Common myeloid progenitor, CD34-positive (primary cell): ENCODE results near the gene C3orf18. TPM values are rescaled to one million over a fixed set of nuclear protein-coding genes. Genes with fewer than 3 reads are reported as not detected.

ENCODE experiments used
- CTCF ChIA-PET: fragments of 350-600 bp; sonication (Branson Sonifier 250); formaldehyde crosslinking; loops from one replicate; lab custom pipeline; 2021; ENCODE audit warnings: antibody characterized with exemption; lab: Charles Lee
- POLR2A ChIA-PET: fragments of 350-600 bp; sonication (Branson Sonifier 250); formaldehyde crosslinking; loops from one replicate; lab custom pipeline; 2021; ENCODE audit warnings: antibody characterized with exemption; lab: Charles Lee
- DNase-seq, 3 donors: peaks; one replicate each; pipeline versions ENCODE4 v3.0.0 to v3.0.0-alpha.2; 2013
- H3K27ac ChIP-seq, 2 experiments: 1 replicate in 1 of 2; 2 replicates in 1 of 2; pipeline ENCODE4 v1.7.0; 2013; ENCODE audit warnings: inconsistent platforms in 2 of 2, low read length in 2 of 2, mild to moderate bottlenecking in 2 of 2, low read depth in 1 of 2, moderate library complexity in 1 of 2; ENCODE audit not compliant: severe bottlenecking in 2 of 2, insufficient read depth in 1 of 2, poor library complexity in 1 of 2
- H3K27me3 ChIP-seq, 5 experiments: replicated peaks in 2 of 5; 1 replicate in 3 of 5; 2 replicates in 2 of 5; pipeline versions ENCODE4 v1.6.1 to v1.7.0; 2013; ENCODE audit warnings: low read length in 4 of 5, mild to moderate bottlenecking in 2 of 5, moderate library complexity in 2 of 5, inconsistent platforms in 1 of 5; ENCODE audit not compliant: insufficient read depth in 5 of 5, control insufficient read depth in 4 of 5
- H3K36me3 ChIP-seq, 4 experiments: 1 replicate in 2 of 4; 2 replicates in 2 of 4; pipeline versions ENCODE4 v1.6.1 to v1.7.0; 2013; ENCODE audit warnings: low read length in 3 of 4, control low read depth in 1 of 4, mild to moderate bottlenecking in 1 of 4; ENCODE audit not compliant: control insufficient read depth in 4 of 4, insufficient read depth in 4 of 4
- H3K4me1 ChIP-seq, 4 experiments: 1 replicate in 3 of 4; 2 replicates in 1 of 4; pipeline versions ENCODE4 v1.6.1 to v1.7.1; 2013; ENCODE audit warnings: low read length in 3 of 4, mild to moderate bottlenecking in 3 of 4, control low read depth in 1 of 4, inconsistent platforms in 1 of 4, moderate library complexity in 1 of 4; ENCODE audit not compliant: control insufficient read depth in 4 of 4, insufficient read depth in 4 of 4; ENCODE audit errors: control extremely low read depth in 1 of 4
- H3K4me3 ChIP-seq, 7 experiments: 1 replicate in 4 of 7; 2 replicates in 3 of 7; pipeline versions ENCODE4 v1.5.1 to v1.7.0; 2013; ENCODE audit warnings: mild to moderate bottlenecking in 7 of 7, low read length in 6 of 7, moderate library complexity in 6 of 7, inconsistent platforms in 2 of 7, low read depth in 2 of 7, control low read depth in 1 of 7; ENCODE audit not compliant: insufficient read depth in 4 of 7, control insufficient read depth in 1 of 7; ENCODE audit errors: extremely low read depth in 1 of 7
- H3K9me3 ChIP-seq, 5 experiments: 1 replicate in 4 of 5; 2 replicates in 1 of 5; pipeline versions ENCODE4 v1.6.1 to v1.7.1; 2013; ENCODE audit warnings: low read length in 4 of 5, mild to moderate bottlenecking in 2 of 5, inconsistent platforms in 1 of 5, low read depth in 1 of 5, moderate library complexity in 1 of 5; ENCODE audit not compliant: control insufficient read depth in 4 of 5, insufficient read depth in 2 of 5; ENCODE audit errors: control extremely low read depth in 1 of 5
- WGBS: methylation state at CpG from one replicate; pipeline ENCODE4 v1.1.5; 2013; ENCODE audit not compliant: insufficient coverage; 5-methylcytosine and 5-hydroxymethylcytosine counted together
- polyA plus RNA-seq: library from polyadenylated mRNA; unstranded; fragments of 120-200 nt; gene quantifications from one replicate; pipeline ENCODE4 v1.2.1, GENCODE V29; 2013

C3orf18 gene
- 7.4 TPM for polyA plus RNA-seq

GRCh38 chr3:50567386-50568167, at the start of gene C3orf18:
C3orf18 (minus strand) TSS chr3:50567747; CDS start chr3:50565699, 2,048 bp downstream.
- peak; percentile 90 to 96 (median 95) for DNase-seq
- H3K27me3 ChIP-seq: peaks cover 0 to 4% (median 0%) of the 10 kb centered on the region in 5 experiments
- peak within 1 kb of the TSS in 1 of 2 experiments; percentile 80 for H3K27ac ChIP-seq
- POLR2A ChIA-PET: interaction anchor here (0.5 to 0.8 kb wide), 2 partner anchors 18 to 812 kb away, joined by 3 read pairs; no protein-coding TSS in a partner anchor
- CTCF ChIA-PET: interaction anchor here (0.9 to 18.0 kb wide), 4 partner anchors 22 to 86 kb away, joined by 3 to 799 read pairs (median 104); partner anchors contain the start of genes CISH and MAPKAPK3
- WGBS: 2% methylated on average over 48 of the region's 53 CpGs
- peak within 1 kb of the TSS; percentile 42 to 98 (median 91) for H3K4me3 ChIP-seq
- peaks cover 7 to 42% (median 36%) of the 10 kb centered on the region in 4 experiments for H3K4me1 ChIP-seq
- H3K9me3 ChIP-seq: no peaks in the 10 kb centered on the region
- peaks cover 0 to 4% (median 0%) of the 10 kb centered on the region in 4 experiments for H3K36me3 ChIP-seq

- CTCF ChIA-PET: interaction anchor here (0.7 to 40.1 kb wide), 30 partner anchors 9 to 1000 kb away, joined by 3 to 799 read pairs (median 4); partner anchors contain the start of genes C3orf18 and HEMK1
- WGBS: 0% methylated on average over 10 of the region's 22 CpGs
- Histone ChIP-seq H3K4me3 (peak overlapping the region; percentile 50 to 83 (median 69)), H3K4me1 (peaks cover 19 to 76% (median 72%) of the 10 kb centered on the region in 4 experiments), H3K9me3 (no peaks in the 10 kb centered on the region), H3K27me3 (no peaks in the 10 kb centered on the region), H3K36me3 (peaks cover 0 to 22% (median 0%) of the 10 kb centered on the region in 4 experiments), H3K27ac (peak overlapping the region; percentile 25 to 38)
- POLR2A ChIA-PET: interaction anchor here (1.4 to 2.2 kb wide), 3 partner anchors 36 to 768 kb away, joined by 5 to 10 read pairs (median 6); partner anchors contain the start of genes HEMK1 and MANF
- peak; percentile 90 to 96 (median 96) for DNase-seq
These were observed 49.2 kb upstream of the C3orf18 start for GRCh38 chr3:50616770-50617095.

GRCh38 chr3:50616003-50616769, 48.6 kb upstream of the C3orf18 start:
- Histone ChIP-seq H3K27me3 (no peaks in the 10 kb centered on the region), H3K4me3 (peak overlapping the region; percentile 50 to 83 (median 69)), H3K4me1 (peaks cover 19 to 72% (median 68%) of the 10 kb centered on the region in 4 experiments), H3K9me3 (no peaks in the 10 kb centered on the region), H3K36me3 (peaks cover 0 to 20% (median 0%) of the 10 kb centered on the region in 4 experiments), H3K27ac (peak overlapping the region; percentile 25 to 38)
- ChIA-PET CTCF (interaction anchor here (0.7 to 40.1 kb wide), 42 partner anchors 8 to 1001 kb away, joined by 3 to 799 read pairs (median 4); partner anchors contain the start of genes C3orf18 and HEMK1), POLR2A (interaction anchor here (1.4 to 2.2 kb wide), 3 partner anchors 36 to 769 kb away, joined by 5 to 10 read pairs (median 6); partner anchors contain the start of genes HEMK1 and MANF)
- peak; percentile 82 to 89 (median 87) for DNase-seq
- WGBS: under 1% methylated on average over 23 of the region's 24 CpGs

- Histone ChIP-seq H3K27ac (no peak overlapping the region), H3K4me3 (no peak overlapping the region), H3K36me3 (peaks cover 0 to 20% (median 0%) of the 10 kb centered on the region in 4 experiments), H3K9me3 (no peaks in the 10 kb centered on the region), H3K4me1 (peaks cover 18 to 72% (median 67%) of the 10 kb centered on the region in 4 experiments), H3K27me3 (no peaks in the 10 kb centered on the region)
- ChIA-PET POLR2A (no interaction called here), CTCF (interaction anchor here (0.8 to 40.1 kb wide), 26 partner anchors 10 to 820 kb away, joined by 3 to 799 read pairs (median 9); partner anchors contain the start of genes C3orf18 and HEMK1)
- WGBS: 100% methylated on average over 1 of the region's 1 CpG
- no peak for DNase-seq
These were observed 47.6 kb upstream of the C3orf18 start for GRCh38 chr3:50615190-50615589.

- no peaks in the 10 kb centered on the region for H3K9me3 ChIP-seq
- WGBS: 54% methylated on average over 5 of the region's 6 CpGs
- H3K27me3 ChIP-seq: no peaks in the 10 kb centered on the region
- H3K36me3 ChIP-seq: peaks cover 0 to 28% (median 7%) of the 10 kb centered on the region in 4 experiments
- H3K4me1 ChIP-seq: peaks cover 20 to 73% (median 70%) of the 10 kb centered on the region in 4 experiments
- CTCF ChIA-PET: interaction anchor here (0.5 to 40.1 kb wide), 20 partner anchors 14 to 829 kb away, joined by 3 to 799 read pairs (median 4); partner anchors contain the start of genes C3orf18 and HEMK1
- no peak for DNase-seq
- POLR2A ChIA-PET: interaction anchor here (0.6 to 1.2 kb wide), 4 partner anchors 22 to 1276 kb away, joined by 3 to 5 read pairs (median 4); no protein-coding TSS in a partner anchor
- peak overlapping the region in 1 of 2 experiments; percentile 92 for H3K27ac ChIP-seq
- H3K4me3 ChIP-seq: peak overlapping the region in 2 of 7 experiments; percentile 90 to 92
These were observed 45.7 kb upstream of the C3orf18 start for GRCh38 chr3:50612970-50613846.
